HEK293 (cell line): ENCODE measurements around the gene EDARADD.
A peak's percentile ranks its signal among the peaks of the same experiment; 100 is the strongest.
"Not testable (repeated sequence)": the region's sequence is repeated elsewhere in the genome, so short reads cannot be mapped to it uniquely, and the experiment has no call there.

Experiments
- CTCF ChIA-PET: fragments of 350-600 bp; formaldehyde crosslinking; extraction: SDS; loops from one replicate; lab custom pipeline; 2021; ENCODE audit warnings: antibody characterized with exemption; lab: Yijun Ruan, JAX
- POLR2A ChIA-PET: fragments of 300-600 bp; formaldehyde crosslinking; extraction: SDS; loops from one replicate; lab custom pipeline; 2020; ENCODE audit warnings: antibody characterized with exemption, inconsistent platforms; lab: Yijun Ruan, JAX
- H3K27ac ChIP-seq: fragments of 200-500 bp; sonication (Bioruptor generic); 2 replicates; pipeline ENCODE4 v1.5.1; 2014; ENCODE audit warnings: low read depth, low read length, control low read depth, inconsistent platforms; ENCODE audit errors: extremely low read depth
- H3K36me3 ChIP-seq, 2 experiments: fragments of 200-500 bp in 1 of 2; sonication (Bioruptor generic) in 1 of 2; 1 replicate in 1 of 2; 2 replicates in 1 of 2; pipeline ENCODE4 v1.5.1; 2014 to 2017; ENCODE audit warnings: inconsistent platforms in 2 of 2, low read length in 2 of 2; ENCODE audit not compliant: control insufficient read depth in 2 of 2, insufficient read depth in 1 of 2
- H3K4me1 ChIP-seq: fragments of 200-500 bp; sonication (Bioruptor generic); 2 replicates; pipeline ENCODE4 v1.5.1; 2014; ENCODE audit warnings: mild to moderate bottlenecking, low read length, inconsistent platforms; ENCODE audit not compliant: control insufficient read depth, insufficient read depth
- H3K4me3 ChIP-seq: 2 replicates; pipeline ENCODE4 v1.5.1; 2011; ENCODE audit warnings: low read depth, mild to moderate bottlenecking, control low read depth, low read length, moderate library complexity
- H3K9me3 ChIP-seq: fragments of 200-500 bp; sonication (Bioruptor generic); 2 replicates; pipeline ENCODE4 v1.5.1; 2014; ENCODE audit warnings: low read depth, low read length, inconsistent platforms; ENCODE audit not compliant: control insufficient read depth, insufficient read depth
- EGR2 ChIP-seq: fragments of 450-650 bp; formaldehyde crosslinking; IDR thresholded peaks from 2 replicates; pipeline ENCODE4 v1.5.1; 2016; ENCODE audit warnings: low read depth, missing biosample characterization, missing genetic modification characterization
- HOXA7 ChIP-seq: sonication (generic); formaldehyde crosslinking; IDR thresholded peaks from 2 replicates; pipeline ENCODE4 v1.8.1; 2022; ENCODE audit warnings: missing genetic modification reagents, borderline replicate concordance
- SCRT1 ChIP-seq: fragments of 450-650 bp; formaldehyde crosslinking; IDR thresholded peaks from 2 replicates; pipeline ENCODE4 v1.5.1; 2016; ENCODE audit warnings: missing biosample characterization, missing genetic modification characterization, borderline replicate concordance
- SP2 ChIP-seq: fragments of 450-650 bp; formaldehyde crosslinking; IDR thresholded peaks from 2 replicates; pipeline ENCODE4 v1.5.1; 2016; ENCODE audit warnings: missing biosample characterization, missing genetic modification characterization
- ZFHX2 ChIP-seq: fragments of 450-650 bp; formaldehyde crosslinking; conservative IDR thresholded peaks from 2 replicates; pipeline ENCODE4 v1.5.1; 2016; ENCODE audit warnings: missing biosample characterization, missing genetic modification characterization
- ZNF121 ChIP-seq: fragments of 450-650 bp; formaldehyde crosslinking; IDR thresholded peaks from 2 replicates; pipeline ENCODE4 v1.5.1; 2016; ENCODE audit warnings: missing biosample characterization, missing genetic modification characterization
- ZNF133 ChIP-seq: fragments of 450-650 bp; formaldehyde crosslinking; IDR thresholded peaks from 2 replicates; pipeline ENCODE4 v1.5.1; 2016; ENCODE audit warnings: missing biosample characterization, missing genetic modification characterization
- ZNF221 ChIP-seq: fragments of 450-650 bp; formaldehyde crosslinking; IDR thresholded peaks from 2 replicates; pipeline ENCODE4 v1.5.1; 2017; ENCODE audit warnings: missing biosample characterization, missing genetic modification characterization, borderline replicate concordance
- ZNF239 ChIP-seq: fragments of 450-650 bp; formaldehyde crosslinking; IDR thresholded peaks from 2 replicates; pipeline ENCODE4 v1.5.1; 2016; ENCODE audit warnings: missing biosample characterization, missing genetic modification characterization
- ZNF248 ChIP-seq: fragments of 450-650 bp; formaldehyde crosslinking; IDR thresholded peaks from 2 replicates; pipeline ENCODE4 v1.5.1; 2017; ENCODE audit warnings: missing biosample characterization, missing genetic modification characterization
- ZNF274 ChIP-seq, 2 experiments: fragments of 200-500 bp in 1 of 2; fragments of 450-650 bp in 1 of 2; sonication (Bioruptor generic) in 1 of 2; formaldehyde crosslinking in 1 of 2; IDR thresholded peaks; 2 replicates each; pipeline versions ENCODE4 v1.5.1 to v1.6.1; 2014 to 2016; ENCODE audit warnings: borderline replicate concordance in 1 of 2, inconsistent platforms in 1 of 2, low read length in 1 of 2, missing biosample characterization in 1 of 2, missing genetic modification characterization in 1 of 2
- ZNF354C ChIP-seq: fragments of 450-650 bp; formaldehyde crosslinking; IDR thresholded peaks from 2 replicates; pipeline ENCODE4 v1.5.1; 2016; ENCODE audit warnings: missing biosample characterization, missing genetic modification characterization, low read depth, borderline replicate concordance
- ZNF404 ChIP-seq: fragments of 450-650 bp; formaldehyde crosslinking; IDR thresholded peaks from 2 replicates; pipeline ENCODE4 v1.5.1; 2017; ENCODE audit warnings: missing biosample characterization, missing genetic modification characterization
- ZNF548 ChIP-seq: fragments of 450-650 bp; formaldehyde crosslinking; IDR thresholded peaks from 2 replicates; pipeline ENCODE4 v1.5.1; 2016; ENCODE audit warnings: missing biosample characterization, missing genetic modification characterization
- ZNF600 ChIP-seq: fragments of 450-650 bp; formaldehyde crosslinking; IDR thresholded peaks from 2 replicates; pipeline ENCODE4 v1.5.1; 2016; ENCODE audit warnings: missing biosample characterization, missing genetic modification characterization
- ZNF624 ChIP-seq: fragments of 450-650 bp; formaldehyde crosslinking; IDR thresholded peaks from 2 replicates; pipeline ENCODE4 v1.5.1; 2017; ENCODE audit warnings: missing biosample characterization, missing genetic modification characterization
- ZNF768 ChIP-seq: fragments of 450-650 bp; formaldehyde crosslinking; IDR thresholded peaks from 2 replicates; pipeline ENCODE4 v1.5.1; 2018; ENCODE audit warnings: missing biosample characterization, mild to moderate bottlenecking, missing genetic modification characterization
- ZNF791 ChIP-seq: fragments of 450-650 bp; formaldehyde crosslinking; IDR thresholded peaks from 2 replicates; pipeline ENCODE4 v1.5.1; 2016; ENCODE audit warnings: missing biosample characterization, missing genetic modification characterization
- TF ChIP-seq, protein P1 (sequence below): fragments of 450-650 bp; formaldehyde crosslinking; optimal IDR thresholded peaks from 2 replicates; pipeline ENCODE3; 2016; ENCODE audit warnings: missing biosample characterization, mild to moderate bottlenecking, missing genetic modification characterization
- TF ChIP-seq, protein P2 (sequence below): fragments of 450-650 bp; formaldehyde crosslinking; IDR thresholded peaks from 2 replicates; pipeline ENCODE4 v1.5.1; 2016; ENCODE audit warnings: missing biosample characterization, missing genetic modification characterization

The EDARADD gene

DNA sequence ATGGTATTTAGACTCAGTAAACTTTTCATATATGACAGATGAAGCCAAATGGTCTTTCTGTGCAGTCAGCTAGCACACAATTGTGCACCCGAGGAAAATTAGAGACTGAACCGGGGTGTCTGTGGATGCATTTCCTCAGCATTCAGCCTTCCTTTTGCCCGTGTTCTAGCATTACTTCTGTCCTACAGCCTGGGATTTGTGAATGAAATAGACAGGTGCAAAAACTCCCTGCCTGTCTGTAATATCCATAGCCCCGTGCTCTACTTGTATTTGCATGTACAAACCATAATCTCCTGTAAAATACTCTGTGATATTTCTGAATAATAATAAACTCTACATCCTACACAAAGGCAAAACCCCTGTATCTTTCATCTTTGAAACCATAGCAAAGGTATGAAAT lies 64.9 kb downstream of the EDARADD start (continued):
- TF ChIP-seq ZNF221 (tag by site-specific recombination) = no peak
- TF ChIP-seq ZNF624 (tag by site-specific recombination) = no peak
- no peak for TF ChIP-seq ZNF239 (tag by site-specific recombination)
- TF ChIP-seq ZNF354C (tag by site-specific recombination) = no peak

DNA sequence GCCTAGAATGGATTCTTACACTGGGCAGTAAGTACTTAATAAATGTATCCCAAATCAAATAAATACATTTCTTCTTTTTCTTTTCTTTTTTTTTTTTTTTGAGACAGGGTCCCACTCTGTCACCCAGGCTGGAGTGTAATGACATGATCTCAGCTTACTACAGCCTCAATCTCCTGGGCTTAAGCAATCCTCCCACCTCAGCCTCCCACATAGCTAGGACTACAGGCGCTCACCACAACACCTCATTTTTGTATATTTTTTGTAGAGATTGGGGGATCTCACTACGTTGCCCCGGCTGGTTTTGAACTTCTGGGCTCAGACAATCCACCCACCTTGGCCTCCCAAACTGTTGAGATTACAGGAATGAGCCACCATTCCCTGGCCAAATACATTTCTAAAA lies 66.0 kb downstream of the EDARADD start:
- no peaks in the 10 kb centered on the region for H3K9me3 ChIP-seq
- CTCF ChIA-PET = interaction anchor here (0.6 to 0.7 kb wide), 3 partner anchors 9 to 120 kb away, joined by 3 to 5 read pairs (median 3); no protein-coding TSS in a partner anchor
- no peak overlapping the region for H3K4me3 ChIP-seq
- no peaks in the 10 kb centered on the region for H3K4me1 ChIP-seq
- H3K36me3 ChIP-seq = no peaks in the 10 kb centered on the region
- POLR2A ChIA-PET = no interaction called here
- no peak overlapping the region for H3K27ac ChIP-seq
- TF ChIP-seq ZNF248 (tag by site-specific recombination) (no peak), ZNF548 (tag by site-specific recombination) (no peak), EGR2 (tag by site-specific recombination) (peak; percentile 58; the same call in 1 of the 2 replicates), ZNF404 (no peak), ZNF791 (tag by site-specific recombination) (no peak), ZNF121 (tag by site-specific recombination) (peak; percentile 67; the same call in 1 of the 2 replicates), SP2 (tag by site-specific recombination) (no peak), SCRT1 (no peak), ZNF600 (tag by site-specific recombination) (no peak), HOXA7 (CRISPR knock-in tag) (no peak), ZNF133 (tag by site-specific recombination) (no peak), ZNF274 (IDR thresholded peaks at IDR 0.05; ENCODE audit: low read length) (no peak), ZNF274 (tag by site-specific recombination; IDR thresholded peaks at IDR 0.05; ENCODE audit: borderline replicate concordance) (no peak), ZFHX2 (peak; percentile 61), ZNF768 (no peak)
- TF ChIP-seq, protein P1, sequence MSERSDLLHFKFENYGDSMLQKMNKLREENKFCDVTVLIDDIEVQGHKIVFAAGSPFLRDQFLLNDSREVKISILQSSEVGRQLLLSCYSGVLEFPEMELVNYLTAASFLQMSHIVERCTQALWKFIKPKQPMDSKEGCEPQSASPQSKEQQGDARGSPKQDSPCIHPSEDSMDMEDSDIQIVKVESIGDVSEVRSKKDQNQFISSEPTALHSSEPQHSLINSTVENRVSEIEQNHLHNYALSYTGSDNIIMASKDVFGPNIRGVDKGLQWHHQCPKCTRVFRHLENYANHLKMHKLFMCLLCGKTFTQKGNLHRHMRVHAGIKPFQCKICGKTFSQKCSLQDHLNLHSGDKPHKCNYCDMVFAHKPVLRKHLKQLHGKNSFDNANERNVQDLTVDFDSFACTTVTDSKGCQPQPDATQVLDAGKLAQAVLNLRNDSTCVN (tag by site-specific recombination) = peak; percentile 7
- TF ChIP-seq, all 188 proteins: peak for 4

DNA sequence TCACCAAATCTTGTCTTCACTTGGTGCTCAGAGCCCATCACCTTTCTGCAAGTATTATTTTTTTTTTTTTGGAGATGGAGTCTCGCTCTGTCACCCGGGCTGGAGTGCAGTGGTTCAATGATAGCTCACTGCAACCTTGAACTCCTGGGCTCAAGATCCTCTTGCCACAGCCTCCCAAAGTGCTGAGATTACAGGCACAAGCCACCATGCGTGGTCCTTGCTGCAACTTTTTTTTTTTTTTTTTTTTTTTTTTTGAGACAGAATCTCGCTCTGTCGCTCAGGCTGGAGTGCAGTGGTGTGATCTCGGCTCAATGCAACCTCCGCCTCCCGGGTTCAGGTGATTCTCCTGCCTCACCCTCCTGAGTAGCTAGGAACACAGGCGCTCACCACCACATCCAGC lies 70.1 kb downstream of the EDARADD start:
- POLR2A ChIA-PET, H3K9me3 ChIP-seq, H3K4me3 ChIP-seq, H3K36me3 ChIP-seq, H3K27ac ChIP-seq, H3K4me1 ChIP-seq: not testable (repeated sequence)
- TF ChIP-seq, protein P2, sequence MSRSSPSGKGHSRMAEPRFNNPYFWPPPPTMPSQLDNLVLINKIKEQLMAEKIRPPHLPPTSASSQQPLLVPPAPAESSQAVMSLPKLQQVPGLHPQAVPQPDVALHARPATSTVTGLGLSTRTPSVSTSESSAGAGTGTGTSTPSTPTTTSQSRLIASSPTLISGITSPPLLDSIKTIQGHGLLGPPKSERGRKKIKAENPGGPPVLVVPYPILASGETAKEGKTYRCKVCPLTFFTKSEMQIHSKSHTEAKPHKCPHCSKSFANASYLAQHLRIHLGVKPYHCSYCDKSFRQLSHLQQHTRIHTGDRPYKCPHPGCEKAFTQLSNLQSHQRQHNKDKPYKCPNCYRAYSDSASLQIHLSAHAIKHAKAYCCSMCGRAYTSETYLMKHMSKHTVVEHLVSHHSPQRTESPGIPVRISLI (tag by site-specific recombination) = peak; percentile 91
- CTCF ChIA-PET = interaction anchor here (1.2 to 2.7 kb wide), 2 partner anchors 12 to 37 kb away, joined by 3 to 17 read pairs; no protein-coding TSS in a partner anchor
